ENCODE measurements around the gene BPIFB2. TPM values are rescaled to one million over a fixed set of nuclear protein-coding genes. Genes with fewer than 3 reads are reported as not detected.

Gene BPIFB2
- total and polyA plus RNA-seq, 10 of the 15 experiments (the other 5 are each of a cell fraction or from before 2014, with no cell fraction given), result not detected

GRCh38 chr20:33062105-33062824, 54.8 kb downstream of the BPIFB2 start (continued):
- TF ChIP-seq CEBPB (IDR thresholded peaks at IDR 0.05; ENCODE audit: borderline replicate concordance in 1 of 2, low read depth in 2 of 2, low read length in 2 of 2) (no peak), ETV6 (conservative IDR thresholded peaks at IDR 0.05 in 1 of 2, IDR thresholded peaks at IDR 0.05 in 1 of 2; ENCODE audit: borderline replicate concordance in 1 of 2, low read depth in 1 of 2) (no peak), EZH2 (IDR thresholded peaks at IDR 0.05; ENCODE audit: borderline replicate concordance, control insufficient read depth, low read depth, low read length) (no peak), FOXK2 (IDR thresholded peaks at IDR 0.05) (no peak), ZSCAN29 (IDR thresholded peaks at IDR 0.05) (no peak), CREB1 (IDR thresholded peaks at IDR 0.05; ENCODE audit: low read depth) (no peak), BCL11A (IDR thresholded peaks at IDR 0.05; ENCODE audit: low read depth, low read length) (no peak), ZNF274 (IDR thresholded peaks at IDR 0.05; ENCODE audit: insufficient read depth, insufficient read length) (no peak)

GRCh38 chr20:33062825-33063149, 55.3 kb downstream of the BPIFB2 start:
- H2AFZ ChIP-seq (ENCODE audit: control insufficient read depth, low read depth, low read length), result no peak overlapping the region
- WGBS (ENCODE audit: insufficient coverage, insufficient replicate concordance, low lambda C conversion rate, missing lambda C conversion rate), result 8% methylated on average over 1 of the region's 1 CpG
- H3K27ac ChIP-seq (ENCODE audit: control insufficient read depth, insufficient read depth), result no peak overlapping the region
- TF ChIP-seq ATF7 (IDR thresholded peaks at IDR 0.05; ENCODE audit: low read depth), result no peak
- TF ChIP-seq RELA (IDR thresholded peaks at IDR 0.05; ENCODE audit: borderline replicate concordance, partially characterized antibody), result no peak
- TF ChIP-seq FOXK2 (IDR thresholded peaks at IDR 0.05), result no peak
- TF ChIP-seq POU2F2 (IDR thresholded peaks at IDR 0.05; ENCODE audit: borderline replicate concordance, low read depth, low read length), result no peak
- no peak for TF ChIP-seq SUPT20H (IDR thresholded peaks at IDR 0.05; ENCODE audit: borderline replicate concordance, control insufficient read depth, low read depth, low read length)
- no peak for TF ChIP-seq HDAC6 (IDR thresholded peaks at IDR 0.05; ENCODE audit: unreplicated experiment)
- no peak for TF ChIP-seq GATAD2B (conservative IDR thresholded peaks at IDR 0.05; ENCODE audit: low read depth)
- TF ChIP-seq RAD21 (IDR thresholded peaks at IDR 0.05; ENCODE audit: insufficient read depth, low read depth, low read length), result no peak
- no peak for TF ChIP-seq STAT3 (IDR thresholded peaks at IDR 0.05; ENCODE audit: low read depth, low read length)
- no peak for TF ChIP-seq HDGF (IDR thresholded peaks at IDR 0.05)
- no peak for TF ChIP-seq USF1 (IDR thresholded peaks at IDR 0.05; ENCODE audit: borderline replicate concordance, extremely low read length, insufficient read depth, low read depth, low read length)
- TF ChIP-seq POLR2A (IDR thresholded peaks at IDR 0.05; ENCODE audit: low read depth, low read length), result no peak
- H3K79me2 ChIP-seq (ENCODE audit: control insufficient read depth, insufficient read depth, low read length), result no peaks in the 10 kb centered on the region
- H3K4me1 ChIP-seq (ENCODE audit: control insufficient read depth, insufficient read depth, low read length), result no peaks in the 10 kb centered on the region
- no peak overlapping the region for H3K4me2 ChIP-seq (ENCODE audit: control insufficient read depth, insufficient read depth)
- H3K27me3 ChIP-seq (replicated peaks in 1 of 2; ENCODE audit: control insufficient read depth in 2 of 2, insufficient read depth in 2 of 2, low read length in 1 of 2), result no peaks in the 10 kb centered on the region
- RAD21 ChIA-PET (ENCODE audit: unreplicated experiment), result no interaction called here
- in situ Hi-C loops (cut with MboI) (no loop called here), intact Hi-C loops (cut with micrococcal nuclease; ENCODE audit: unreplicated experiment) (no loop called here)
- BruUV-seq (replicated peaks), result no TSS peak
- no peak overlapping the region for H3K9ac ChIP-seq (ENCODE audit: control insufficient read depth, insufficient read depth, low read length)
- H4K20me1 ChIP-seq (ENCODE audit: control insufficient read depth, insufficient read depth), result no peaks in the 10 kb centered on the region
- POLR2A ChIA-PET, result no interaction called here
- ATAC-seq, result no peak
- FAIRE-seq, result no peak
- no peaks in the 10 kb centered on the region for H3K36me3 ChIP-seq (ENCODE audit: control insufficient read depth in 2 of 2, insufficient read depth in 2 of 2, low read length in 1 of 2)
- CTCF ChIA-PET, result no interaction called here
- H3K9me3 ChIP-seq (replicated peaks; ENCODE audit: control insufficient read depth, insufficient read depth, low read length), result no peaks in the 10 kb centered on the region
- H3K4me3 ChIP-seq, result no peak overlapping the region
- SMC1A ChIA-PET (ENCODE audit: uncharacterized antibody, unreplicated experiment), result no interaction called here
- no peak for DNase-seq (ENCODE audit: low read depth, low spot score)

Measured in GM12878 (cell line).